Activated gamma-delta T cell treated with Interleukin-2 at 50 U/mL for 16 hours (primary cell): ENCODE measurements around the gene SCFD2.
"Not testable (repeated sequence)": the region's sequence is repeated elsewhere in the genome, so short reads cannot be mapped to it uniquely, and the experiment has no call there.

Experiments
- DNase-seq: peaks from one replicate; pipeline ENCODE4 v3.0.0-alpha.2; 2020

The SCFD2 gene

DNA sequence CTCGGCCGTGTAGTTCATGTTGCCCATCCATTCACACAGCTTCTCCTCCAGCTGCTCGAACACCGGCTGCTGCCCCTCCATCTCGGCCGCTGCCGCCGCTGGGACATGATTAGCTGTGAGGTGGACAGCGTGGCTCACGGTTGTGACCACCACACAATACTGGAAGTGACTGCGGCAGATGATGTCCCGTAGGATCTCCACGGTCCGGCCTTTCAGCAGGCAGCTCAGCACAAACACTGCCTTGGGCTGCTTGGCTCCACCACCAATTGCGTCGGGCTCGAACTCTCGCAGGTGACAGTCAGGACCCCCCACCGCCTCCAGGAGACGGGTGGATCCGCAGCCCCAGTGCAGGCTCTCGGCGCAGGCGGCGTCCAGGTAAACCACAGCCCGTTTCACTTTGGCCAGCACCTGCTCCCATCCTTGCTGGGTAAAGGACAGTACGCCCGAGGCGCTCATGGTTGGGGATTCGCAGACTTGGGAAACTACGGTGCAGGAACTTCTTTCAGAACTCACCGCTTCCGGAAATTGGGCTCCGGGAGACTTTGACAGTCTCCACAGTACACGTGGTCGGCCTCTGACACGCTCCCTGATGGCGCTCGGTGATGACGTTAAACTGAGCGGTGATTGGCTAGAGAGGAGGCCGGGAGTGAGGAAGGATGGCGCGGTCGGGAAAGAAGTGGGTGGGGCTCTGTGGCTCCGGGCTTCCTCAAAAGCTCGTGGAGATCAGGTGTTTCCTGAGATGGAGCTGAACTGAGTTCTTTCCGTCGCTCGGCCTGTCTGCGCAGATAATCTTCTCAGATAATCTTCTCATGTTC, at the start of gene SCFD2:
Gene SCFD2, minus strand, starts transcription at position 576 of the 815 bp plus-strand sequence.
- DNase-seq: peak; percentile 94

DNA sequence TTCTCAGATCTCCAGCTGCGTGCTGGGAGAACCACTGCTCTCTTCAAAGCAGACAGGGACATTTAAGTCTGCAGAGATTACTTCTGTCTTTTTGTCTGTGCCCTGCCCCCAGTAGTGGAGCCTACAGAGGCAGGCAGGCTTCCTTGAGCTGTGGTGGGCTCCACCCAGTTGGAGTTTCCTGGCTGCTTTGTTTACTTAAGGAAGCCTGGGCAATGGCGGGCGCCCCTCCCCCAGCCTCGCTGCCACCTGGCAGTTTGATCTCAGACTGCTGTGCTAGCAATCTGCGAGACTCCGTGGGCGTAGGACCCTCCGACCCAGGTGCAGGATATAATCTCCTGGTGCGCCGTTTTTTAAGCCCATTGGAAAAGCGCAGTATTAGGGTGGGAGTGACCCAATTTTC, 43.6 kb upstream of the SCFD2 start:
- not testable (repeated sequence) for DNase-seq

DNA sequence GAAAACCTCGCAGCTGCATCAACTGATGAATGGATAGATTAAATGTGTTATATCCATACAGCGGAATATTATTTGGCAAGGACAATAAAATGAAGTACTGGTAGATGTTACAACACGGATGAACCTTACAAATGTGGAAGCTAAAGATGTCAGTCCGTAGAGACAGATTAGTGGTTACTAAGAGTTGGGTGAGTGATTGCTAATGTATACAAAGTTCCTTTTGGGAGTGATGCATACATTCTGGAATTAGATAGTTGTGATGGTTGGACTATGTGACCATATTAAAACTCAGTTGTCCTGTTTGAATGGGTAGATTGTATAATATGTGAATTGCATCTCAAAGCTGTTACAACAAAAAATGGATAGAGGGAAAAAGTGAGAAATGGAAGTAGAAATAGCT, 14.4 kb upstream of the SCFD2 start:
- no peak for DNase-seq

DNA sequence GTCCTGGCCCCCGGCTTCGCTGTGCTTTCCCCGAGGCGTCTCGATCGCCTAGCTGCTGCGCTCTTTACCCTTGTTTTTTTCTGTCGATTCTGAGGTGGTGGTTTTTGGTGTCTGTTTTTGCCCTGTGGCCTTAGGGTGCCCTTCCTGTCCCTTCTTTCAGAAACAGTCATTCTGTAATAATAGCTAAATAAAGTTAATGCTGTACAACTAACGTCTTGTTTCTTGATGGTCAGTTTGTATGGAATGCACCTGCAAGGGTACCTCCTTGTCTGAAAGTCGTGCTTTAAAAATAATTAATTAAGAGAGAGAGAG, 12.3 kb upstream of the SCFD2 start:
- no peak for DNase-seq

DNA sequence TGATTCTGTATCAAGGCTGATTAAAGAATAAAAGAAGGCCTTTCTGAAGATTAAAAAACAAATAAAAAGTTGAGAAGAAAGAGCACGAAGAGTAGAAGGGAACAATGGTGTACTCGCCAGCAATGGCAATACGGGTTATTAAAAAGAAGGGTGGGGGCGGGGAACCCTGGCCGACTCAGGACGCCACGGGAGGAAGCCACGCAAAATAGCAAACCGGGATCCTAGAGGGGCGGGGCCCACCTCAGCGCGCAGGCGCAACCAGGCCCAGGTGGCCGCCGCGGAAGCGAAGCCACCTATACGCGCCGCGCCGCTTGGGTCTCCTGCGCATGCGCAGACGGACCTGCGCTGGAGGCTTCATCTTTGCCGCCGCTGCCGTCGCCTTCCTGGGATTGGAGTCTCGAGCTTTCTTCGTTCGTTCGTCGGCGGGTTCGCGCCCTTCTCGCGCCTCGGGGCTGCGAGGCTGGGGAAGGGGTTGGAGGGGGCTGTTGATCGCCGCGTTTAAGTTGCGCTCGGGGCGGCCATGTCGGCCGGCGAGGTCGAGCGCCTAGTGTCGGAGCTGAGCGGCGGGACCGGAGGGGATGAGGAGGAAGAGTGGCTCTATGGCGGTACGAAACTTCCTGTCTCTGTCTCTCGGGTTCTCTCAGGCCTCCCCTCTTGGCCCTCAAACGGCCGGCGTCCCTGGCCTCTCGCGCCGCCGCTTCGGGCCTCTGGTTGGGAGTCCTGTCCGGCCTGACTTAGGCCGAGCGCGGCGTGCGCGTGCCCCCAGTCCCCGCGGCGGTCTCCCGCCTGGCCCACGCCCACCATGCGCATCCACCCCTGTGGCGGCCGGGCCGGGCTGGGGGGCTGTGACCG, 11.7 kb upstream of the SCFD2 start, which contains the start of gene FIP1L1:
Gene FIP1L1, plus strand, starts transcription at position 323 of the 852 bp plus-strand sequence. Its CDS starts 198 bp downstream, at position 521.
- peak; percentile 95 for DNase-seq

DNA sequence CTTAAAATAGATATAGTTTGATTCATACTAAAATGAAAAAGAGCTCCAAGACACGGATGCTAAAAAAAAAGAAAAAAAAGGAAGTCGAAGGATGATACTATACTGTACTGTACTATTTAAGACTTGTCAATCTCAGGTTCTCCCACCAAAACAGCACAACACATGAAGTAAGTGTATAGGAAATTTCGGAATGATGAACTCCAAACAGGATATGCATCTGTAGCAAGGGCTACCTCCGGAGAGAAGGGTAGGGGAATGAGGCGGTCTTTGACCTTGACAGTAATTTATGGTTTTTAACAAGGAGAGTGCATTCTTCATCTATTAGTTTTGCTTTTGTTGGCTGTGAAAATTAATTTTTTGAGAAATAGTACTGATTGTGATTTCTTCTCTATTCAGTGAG, 11.0 kb upstream of the SCFD2 start:
- no peak for DNase-seq

DNA sequence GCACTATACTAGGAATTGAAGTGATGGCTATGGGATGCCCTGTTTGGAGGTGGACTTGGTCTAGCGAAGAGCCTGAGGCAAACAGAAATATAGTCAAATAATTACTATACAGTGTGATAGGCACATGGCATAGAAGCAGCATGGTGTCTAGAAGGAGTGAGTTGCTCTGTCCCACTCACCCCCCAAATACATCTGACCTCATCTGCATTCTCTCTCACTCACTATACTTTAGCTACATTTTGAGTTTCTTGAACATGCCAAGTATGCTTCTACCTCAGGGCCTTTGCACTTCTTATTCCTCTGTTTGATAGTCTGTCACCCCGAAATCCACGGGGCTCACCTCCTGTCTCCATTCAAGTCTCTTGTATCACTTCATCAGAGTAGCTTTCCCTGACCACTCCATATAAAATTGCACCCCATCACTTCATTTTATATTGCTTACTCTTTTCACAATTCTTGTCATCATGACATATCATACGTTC, 9.0 kb upstream of the SCFD2 start:
- DNase-seq: no peak

DNA sequence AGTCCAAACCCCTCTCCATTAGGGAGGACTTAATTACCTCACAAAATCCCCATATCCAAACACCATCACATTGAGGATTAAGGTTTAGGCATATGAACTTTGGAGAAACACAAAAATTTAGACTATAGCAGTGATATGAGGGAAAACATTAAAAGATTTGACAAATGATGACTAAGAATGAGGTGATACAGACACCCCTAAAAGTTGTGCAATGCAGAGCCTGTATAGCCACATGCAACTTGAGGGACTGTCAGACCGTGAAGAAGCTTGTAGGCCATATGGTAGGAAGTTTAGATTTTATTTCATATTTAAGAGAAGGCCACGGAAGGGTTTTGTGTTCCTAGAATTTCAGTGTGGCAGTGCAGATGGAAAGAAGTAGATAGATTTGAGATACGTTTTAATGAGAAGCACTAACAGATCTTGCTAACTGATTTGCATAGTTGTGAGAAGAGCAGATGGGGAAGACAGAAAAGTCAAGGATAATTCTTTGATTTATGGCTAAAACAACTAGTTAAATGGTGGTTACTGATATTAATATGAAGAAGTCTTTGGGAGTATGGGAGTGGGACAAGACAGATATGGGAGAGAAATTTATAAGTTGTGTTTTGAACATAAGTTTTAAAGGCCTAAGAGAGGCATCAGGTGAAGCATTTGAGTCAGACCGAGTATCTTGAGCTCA, 6.1 kb upstream of the SCFD2 start:
- no peak for DNase-seq

DNA sequence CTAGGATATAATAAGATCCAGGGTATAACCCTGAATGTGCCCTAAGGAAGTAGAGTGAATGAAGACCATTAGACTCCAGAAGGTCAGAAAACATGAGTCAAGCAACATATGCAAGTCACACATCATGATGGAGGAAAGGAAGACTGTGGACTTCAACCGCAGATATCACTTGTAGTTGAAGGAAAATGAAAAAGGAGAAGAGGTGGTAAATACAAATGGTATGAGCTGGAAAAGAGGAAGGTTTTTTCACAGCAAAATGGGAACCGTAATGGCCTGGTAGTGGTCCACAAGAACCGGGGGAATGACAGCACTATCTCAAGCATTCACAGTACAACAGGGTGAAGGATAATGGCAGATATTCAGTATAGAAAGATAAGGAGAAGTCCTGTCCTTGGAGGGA, 5.2 kb upstream of the SCFD2 start:
- no peak for DNase-seq

DNA sequence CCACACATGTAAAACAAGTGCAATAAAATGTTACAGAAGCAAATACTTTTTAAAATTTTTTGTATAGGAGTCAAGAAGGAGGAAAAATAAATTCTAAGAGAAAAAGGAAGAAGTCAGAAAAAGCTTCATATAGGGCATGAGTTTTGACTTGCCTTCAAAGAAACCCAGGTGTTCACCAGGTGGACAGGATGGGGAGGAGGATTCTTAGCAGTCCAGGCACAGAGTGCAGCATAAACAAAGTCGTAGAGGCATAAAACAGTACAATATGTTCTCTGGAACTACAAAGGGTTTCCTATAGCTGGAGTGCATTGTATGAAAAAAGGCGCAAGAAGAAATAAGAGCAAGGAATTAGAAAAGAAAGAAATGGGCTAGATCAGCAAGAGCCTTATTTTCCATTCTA, 1.9 kb upstream of the SCFD2 start:
- DNase-seq: no peak

DNA sequence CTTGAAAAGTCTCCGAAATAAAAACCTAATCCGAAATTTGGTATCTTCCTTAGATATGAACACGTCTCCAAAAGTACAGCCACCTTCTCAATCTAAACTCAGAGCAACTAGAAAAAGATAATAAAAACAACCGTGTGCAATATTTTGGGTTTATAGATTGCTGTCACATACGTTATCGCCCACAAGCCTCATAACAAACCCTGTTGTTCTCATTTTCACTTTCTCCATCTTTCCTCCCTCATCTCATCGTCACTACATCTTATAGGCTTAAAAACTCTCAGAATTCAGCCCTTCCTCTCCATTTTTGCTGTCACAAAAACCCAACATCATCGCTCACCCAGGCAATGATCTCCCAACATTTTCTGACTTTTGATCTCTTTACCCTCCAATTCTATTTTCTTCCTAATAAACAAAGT, 448 bp upstream of the SCFD2 start:
- no peak for DNase-seq

DNA sequence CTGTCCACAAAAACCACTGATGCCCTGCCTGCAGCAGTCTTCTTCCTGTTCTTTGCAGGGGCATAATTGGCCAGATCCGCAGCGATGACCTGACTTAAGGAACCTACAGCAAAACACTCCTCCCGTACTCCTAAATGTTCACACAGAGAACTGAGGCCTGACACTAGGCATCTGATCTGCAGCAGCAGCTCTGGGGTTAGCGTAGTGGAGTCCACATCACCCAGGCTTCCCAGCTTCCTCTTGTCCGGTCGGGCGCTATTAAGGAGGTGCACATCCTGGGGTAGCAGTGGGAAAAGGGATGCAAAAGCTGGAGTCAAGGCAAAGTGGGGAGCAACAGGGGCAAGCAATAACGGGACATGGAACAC, 758 bp downstream of the SCFD2 start:
- no peak for DNase-seq

DNA sequence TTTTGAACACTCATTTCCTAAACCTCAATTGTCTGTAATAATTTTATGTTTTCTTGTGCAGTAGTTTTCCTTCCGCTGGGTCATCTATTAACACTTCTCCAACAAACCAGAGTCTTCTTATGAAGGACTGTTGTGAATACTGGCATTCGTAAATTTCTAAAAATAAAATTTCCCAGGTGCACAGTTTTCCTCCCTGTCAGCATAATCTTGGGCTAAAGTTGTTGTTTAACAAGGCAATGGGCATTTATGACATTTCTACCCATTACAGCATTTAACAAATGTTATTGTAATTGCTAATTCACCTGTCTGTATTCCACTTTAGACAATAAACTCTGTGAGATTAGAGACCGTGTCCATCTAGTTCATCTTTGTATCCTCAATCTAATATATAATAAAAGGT, 1.2 kb downstream of the SCFD2 start:
- no peak for DNase-seq

DNA sequence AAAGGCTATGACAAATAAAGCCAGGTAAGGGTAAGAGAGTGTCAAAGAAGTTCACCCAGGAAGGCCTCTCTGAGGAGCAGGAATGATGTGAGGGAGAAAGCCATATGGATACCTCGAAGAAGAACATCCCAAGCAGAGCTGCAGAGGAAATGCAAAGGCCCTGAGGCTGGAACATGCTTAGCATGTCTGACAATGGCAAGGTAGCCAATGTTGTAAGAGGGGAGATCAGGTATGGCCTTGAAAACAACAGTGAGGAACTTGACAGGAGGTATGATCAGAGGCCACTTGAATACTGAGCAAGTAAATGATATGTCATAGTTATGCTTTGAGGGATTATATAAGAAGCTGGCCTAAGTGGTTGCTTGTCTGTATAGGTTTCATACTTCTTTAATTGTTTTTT, 3.8 kb downstream of the SCFD2 start:
- no peak for DNase-seq

DNA sequence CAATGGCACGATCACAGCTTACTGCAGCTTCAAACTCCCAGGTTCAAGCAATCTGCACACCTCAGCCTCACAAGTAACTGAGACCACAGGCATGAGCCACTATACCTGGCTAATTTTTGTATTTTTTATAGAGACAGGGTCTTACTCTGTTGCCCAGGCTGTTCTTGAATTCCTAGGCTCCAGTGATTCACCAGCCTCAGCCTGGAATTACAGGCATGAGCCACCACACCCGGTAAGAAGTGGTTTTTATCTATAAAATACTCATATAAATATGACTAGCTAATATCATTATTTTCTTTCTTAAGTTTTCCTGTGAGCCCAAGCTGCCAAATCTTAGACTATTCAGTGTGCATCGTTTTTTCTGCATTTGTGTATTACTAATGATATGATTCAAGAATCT, 4.4 kb downstream of the SCFD2 start:
- DNase-seq: no peak

DNA sequence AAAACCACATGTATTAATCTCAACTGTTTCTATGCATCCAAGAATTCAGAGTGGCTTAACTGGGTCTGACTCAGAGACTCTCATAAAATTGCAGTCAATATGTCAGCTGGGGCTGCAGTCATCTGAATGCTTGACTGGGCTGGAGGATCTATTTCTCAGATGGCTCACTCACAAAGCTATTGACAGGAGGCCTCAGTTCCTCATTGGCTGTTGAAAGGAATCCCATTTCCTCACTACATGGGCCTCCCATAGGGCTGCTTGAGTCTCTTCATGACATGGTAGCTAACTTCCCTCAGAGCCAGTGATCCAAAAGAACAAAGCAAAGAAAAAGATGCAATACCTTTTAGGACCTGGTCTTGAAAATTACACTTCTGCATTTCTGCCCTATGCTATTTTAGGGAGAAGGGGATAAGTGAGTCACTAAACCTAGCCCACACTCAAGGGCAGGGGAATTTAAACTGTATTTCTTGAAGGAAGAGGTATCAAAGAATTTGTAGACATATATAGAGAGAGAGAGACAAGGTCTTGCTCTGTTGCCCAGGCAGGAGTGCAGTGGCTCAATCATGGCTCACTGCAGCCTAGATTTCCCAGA, 9.8 kb downstream of the SCFD2 start:
- no peak for DNase-seq

DNA sequence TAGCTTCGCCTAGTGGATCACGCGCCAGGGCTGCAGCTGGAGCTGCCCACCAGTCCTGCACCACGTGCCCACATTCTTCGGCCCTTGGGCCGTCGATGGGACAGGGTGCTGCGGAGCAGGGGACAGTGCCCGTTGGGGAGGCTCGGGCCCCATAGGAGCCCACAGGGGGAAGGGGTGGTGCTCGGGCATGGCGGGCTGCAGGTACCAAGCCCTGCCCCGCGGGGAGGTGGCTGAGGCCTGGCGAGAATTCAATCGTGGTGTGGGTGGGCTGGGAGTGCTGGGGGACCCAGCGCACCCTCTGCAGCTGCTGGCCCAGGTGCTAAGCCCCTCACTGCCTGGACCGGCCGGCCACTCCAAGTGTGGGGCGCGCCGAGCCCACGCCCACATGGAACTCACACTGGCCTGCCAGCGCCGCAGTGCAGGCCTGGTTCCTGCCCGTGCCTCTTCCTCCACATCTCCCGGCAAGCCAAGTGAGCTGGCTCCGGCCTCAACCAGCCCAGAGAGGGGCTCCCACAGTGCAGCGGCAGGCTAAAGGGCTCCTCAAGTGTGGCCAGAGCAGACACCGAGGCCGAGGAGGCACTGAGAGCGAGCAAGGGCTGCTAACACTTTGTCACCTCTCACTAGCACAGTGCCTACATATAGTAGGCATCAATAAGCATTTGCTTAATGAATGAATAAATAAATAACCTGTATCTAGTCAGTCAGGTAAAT, 11.7 kb downstream of the SCFD2 start:
- DNase-seq: no peak

DNA sequence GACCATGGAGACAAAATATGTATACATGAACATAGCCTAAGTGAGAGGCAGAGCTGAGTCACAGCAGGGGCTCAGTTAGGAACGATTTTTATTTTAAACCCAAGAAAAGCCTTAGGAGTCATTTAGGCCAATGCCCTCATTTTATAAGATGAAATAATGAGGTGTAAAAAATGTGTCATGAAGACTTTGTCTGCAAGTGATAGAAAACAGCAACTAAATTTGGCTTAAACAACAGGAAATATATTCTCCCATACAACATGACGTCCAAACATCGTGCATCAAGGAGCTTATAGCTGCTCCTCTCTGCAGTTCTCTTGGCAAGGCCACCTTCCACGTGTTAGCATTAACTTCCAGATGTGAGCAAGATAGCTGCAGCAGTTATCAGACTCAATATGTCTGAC, 16.8 kb downstream of the SCFD2 start:
- no peak for DNase-seq

DNA sequence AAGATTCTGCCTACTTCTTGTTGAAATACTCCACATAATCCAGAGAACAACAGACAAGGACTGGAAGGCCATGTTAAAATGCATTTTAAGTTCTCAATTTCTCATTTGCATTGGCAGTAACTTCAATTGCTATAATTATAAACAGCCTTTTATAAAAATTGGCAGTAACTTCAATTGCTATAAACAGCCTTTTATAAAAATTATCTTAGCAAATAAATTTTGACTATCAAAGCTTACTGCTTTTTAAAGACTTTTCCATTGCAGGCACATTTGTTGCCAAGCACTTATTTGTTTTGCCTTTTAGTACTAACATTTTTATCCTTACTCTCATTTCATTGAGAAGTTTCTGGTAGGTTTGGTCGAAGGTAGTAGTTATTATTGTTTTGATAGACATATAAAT, 17.8 kb downstream of the SCFD2 start:
- no peak for DNase-seq

DNA sequence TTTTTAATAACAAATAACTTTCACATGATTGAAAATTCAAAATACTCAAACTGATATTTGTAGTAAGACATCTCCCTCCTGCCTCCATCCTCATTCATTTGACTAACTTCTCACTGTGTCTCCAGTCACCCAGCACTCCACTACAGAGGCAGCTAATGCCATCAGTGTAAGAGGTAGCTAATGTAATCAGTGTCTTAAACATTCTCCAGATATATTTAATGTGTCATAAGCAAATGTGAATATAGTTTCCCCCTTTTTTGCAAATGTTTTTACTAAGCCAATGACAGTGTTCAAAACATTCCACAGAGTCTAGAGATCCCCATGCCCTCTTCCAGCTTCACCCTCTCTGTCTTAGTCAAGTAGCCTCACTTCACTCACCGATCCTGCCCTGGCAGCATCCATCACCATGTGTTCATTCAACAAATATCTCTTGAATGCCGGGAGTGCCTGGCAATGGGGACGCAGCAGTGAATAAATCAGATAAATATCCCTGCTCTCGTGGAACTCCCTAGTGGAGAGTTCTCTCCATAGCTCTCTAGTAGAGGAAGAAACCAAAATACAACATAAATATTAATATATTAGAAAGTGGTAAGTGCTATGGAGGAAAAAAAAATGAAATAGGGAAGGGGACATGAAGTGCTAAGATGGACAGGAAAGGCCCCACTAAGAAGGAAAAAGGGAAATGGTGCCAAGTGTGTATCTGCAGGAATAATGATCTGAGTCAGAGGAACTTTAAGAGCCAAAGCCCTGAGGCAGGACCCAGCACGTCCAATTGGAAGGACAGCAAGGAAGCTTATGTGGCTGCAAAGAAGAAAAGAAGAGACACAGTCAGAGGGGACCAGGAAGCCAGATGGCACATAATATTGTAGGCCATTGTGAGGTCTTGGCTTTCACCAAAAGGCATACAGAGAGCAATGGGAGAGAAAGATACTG, 18.7 kb downstream of the SCFD2 start:
- no peak for DNase-seq

DNA sequence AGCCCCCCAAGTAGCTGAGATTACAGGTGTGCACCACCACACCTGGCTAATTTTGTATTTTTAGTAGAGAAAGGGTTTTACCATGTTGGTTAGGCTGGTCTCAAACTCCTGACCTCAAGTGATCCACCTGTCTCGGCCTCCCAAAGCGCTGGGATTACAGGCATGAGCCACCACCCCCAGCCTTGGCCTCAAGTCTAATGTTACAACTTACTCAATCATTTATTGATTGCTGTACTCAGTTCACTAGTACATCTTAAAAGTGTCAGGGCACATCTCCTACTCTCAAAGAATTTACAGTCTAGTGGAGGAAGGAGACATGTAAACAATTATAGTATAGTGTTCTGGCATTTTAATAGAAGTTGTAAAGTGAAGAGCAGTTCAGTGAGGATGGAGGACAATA, 19.5 kb downstream of the SCFD2 start:
- DNase-seq: not testable (repeated sequence)
